Fibroblast of lung (primary cell): ENCODE data around the gene TSC22D1.

ENCODE experiments used
- CTCF ChIP-seq, 2 donors: IDR thresholded peaks in 1 of 2; conservative IDR thresholded peaks in 1 of 2; 1 replicate in 1 of 2; 2 replicates in 1 of 2; pipeline ENCODE4 v1.5.1; 2011 to 2012; ENCODE audit warnings: low read length in 2 of 2, control low read depth in 1 of 2, inconsistent platforms in 1 of 2, low read depth in 1 of 2, mild to moderate bottlenecking in 1 of 2
- EZH2 ChIP-seq: IDR thresholded peaks from 2 replicates; pipeline ENCODE4 v1.5.1; 2012; ENCODE audit warnings: low read length, control low read depth, mild to moderate bottlenecking; ENCODE audit errors: missing control alignments

DNA sequence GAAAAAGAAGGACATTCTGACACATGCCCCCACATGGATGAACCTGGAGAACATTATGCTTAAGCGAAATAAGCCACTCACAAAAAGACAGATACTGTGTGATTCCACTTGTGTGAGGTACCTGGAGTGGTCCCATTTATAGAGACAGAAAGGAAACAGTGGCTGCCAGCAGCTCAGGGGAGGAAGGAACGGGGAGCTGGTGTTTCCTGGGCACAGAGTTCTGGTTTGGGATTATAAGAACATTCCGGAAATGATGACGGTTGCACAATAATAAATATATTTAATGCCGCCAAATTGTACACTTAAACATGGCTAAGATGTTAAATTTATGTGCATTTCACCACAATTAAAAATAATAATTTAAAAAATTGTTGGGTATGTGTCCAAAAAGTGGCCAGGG lies 169.5 kb downstream of the TSC22D1 start:
- TF ChIP-seq EZH2 (no peak), CTCF (conservative IDR thresholded peaks at IDR 0.05 in 1 of 2, IDR thresholded peaks at IDR 0.05 in 1 of 2; ENCODE audit: low read depth in 1 of 2, low read length in 2 of 2) (no peak)
